Sciatic nerve (tissue), 2 donors: ENCODE results near the gene PSPN. TPM values are rescaled to one million over a fixed set of nuclear protein-coding genes. Genes with fewer than 3 reads are reported as not detected.
"Not testable (repeated sequence)": the region's sequence is repeated elsewhere in the genome, so short reads cannot be mapped to it uniquely, and the experiment has no call there.

ENCODE experiments used
- ATAC-seq: fragments of 200-7000 bp; cut with Tn5 transposase; one replicate; pipeline ENCODE4 v1.9.1; 2020; ENCODE audit warnings: mild to moderate bottlenecking, moderate library complexity
- DNase-seq: peaks from one replicate; pipeline ENCODE4 v3.0.0-alpha.2; 2020; ENCODE audit warnings: low spot score
- intact Hi-C: fragments of 100-400 bp; cut with DNase I; formaldehyde crosslinking; loops from one replicate; pipeline ENCODE4 v1.14.2; 2022
- total RNA-seq: library from RNA; stranded (reverse); fragmentation: NEBNext Ultra II Directional; extraction: Animal tissue kit (Norgen Biotek cat#: 25700); gene quantifications from one replicate; pipeline ENCODE4 v1.2.1, GENCODE V29; 2021
- donor health status: DM: no; HTN: no; CAD: no.
- donor health status: DM: no; HTN: no; CAD: no.

Gene PSPN
- total RNA-seq, 1 donor from 2014 or later, result 2.1 TPM

GRCh38 chr19:6376512-6377190, 918 bp upstream of the PSPN start:
- no peak for ATAC-seq
- intact Hi-C loops, result no loop called here
- DNase-seq, result no peak

- no peak for DNase-seq
- no peak for ATAC-seq
- intact Hi-C loops, result no loop called here
Measured at GRCh38 chr19:6374711-6375410, 872 bp downstream of the PSPN start.

GRCh38 chr19:6374161-6374709, 1.5 kb downstream of the PSPN start:
- ATAC-seq, result no peak
- no peak for DNase-seq
- intact Hi-C loops, result no loop called here

GRCh38 chr19:6373813-6374108, 2.0 kb downstream of the PSPN start:
- DNase-seq (no peak), ATAC-seq (no peak)
- intact Hi-C loops, result no loop called here

- ATAC-seq (peak; percentile 93), DNase-seq (peak; percentile 100)
- intact Hi-C loops, result no loop called here
Measured at GRCh38 chr19:6373096-6373812, 2.5 kb downstream of the PSPN start.

GRCh38 chr19:6372594-6373095, 3.1 kb downstream of the PSPN start, which contains the start of gene ALKBH7:
Gene ALKBH7, plus strand, starts transcription at chr19:6372794. Its CDS starts 27 bp downstream, at chr19:6372821.
- intact Hi-C loops, result no loop called here
- DNase-seq (peak; percentile 99), ATAC-seq (peak; percentile 89)

GRCh38 chr19:6364353-6364752, 11.4 kb downstream of the PSPN start:
- no peak for ATAC-seq
- intact Hi-C loops, result no loop called here
- DNase-seq, result no peak

- intact Hi-C loops, result no loop called here
- ATAC-seq (no peak), DNase-seq (no peak)
Measured at GRCh38 chr19:6362351-6362801, 13.4 kb downstream of the PSPN start.

- intact Hi-C loops, result no loop called here
- ATAC-seq, result peak; percentile 16
- DNase-seq, result no peak
Measured at GRCh38 chr19:6362027-6362350, 13.7 kb downstream of the PSPN start.

- DNase-seq, intact Hi-C loops, ATAC-seq: not testable (repeated sequence)
Measured at GRCh38 chr19:6360857-6361216, 14.9 kb downstream of the PSPN start.

GRCh38 chr19:6360445-6360844, 15.3 kb downstream of the PSPN start:
- intact Hi-C loops, DNase-seq, ATAC-seq: not testable (repeated sequence)

- ATAC-seq, result no peak
- no peak for DNase-seq
- intact Hi-C loops, result no loop called here
Measured at GRCh38 chr19:6359568-6360341, 16.0 kb downstream of the PSPN start.

GRCh38 chr19:6358003-6358402, 17.7 kb downstream of the PSPN start:
- no peak for ATAC-seq
- intact Hi-C loops, result no loop called here
- no peak for DNase-seq

GRCh38 chr19:6357174-6357573, 18.6 kb downstream of the PSPN start:
- ATAC-seq (no peak), DNase-seq (no peak)
- intact Hi-C loops, result no loop called here

- ATAC-seq, DNase-seq, intact Hi-C loops: not testable (repeated sequence)
Measured at GRCh38 chr19:6355321-6356040, 20.3 kb downstream of the PSPN start.

- ATAC-seq (no peak), DNase-seq (no peak)
- intact Hi-C loops, result no loop called here
Measured at GRCh38 chr19:6354098-6354674, 21.5 kb downstream of the PSPN start.

- ATAC-seq (no peak), DNase-seq (no peak)
- intact Hi-C loops, result no loop called here
Measured at GRCh38 chr19:6352381-6353165, 23.2 kb downstream of the PSPN start.
